ENCODE data around the gene RPS27L. TPM values are rescaled to one million over a fixed set of nuclear protein-coding genes. Genes with fewer than 3 reads are reported as not detected.

Gene RPS27L
- total RNA-seq: 100 to 1,000 TPM; 159 to 233 TPM

GRCh38 chr15:63157118-63157843 is at the start of gene RPS27L:
Gene RPS27L (minus strand): TSS chr15:63157477. CDS start chr15:63157405, 72 bp downstream.

DNA sequence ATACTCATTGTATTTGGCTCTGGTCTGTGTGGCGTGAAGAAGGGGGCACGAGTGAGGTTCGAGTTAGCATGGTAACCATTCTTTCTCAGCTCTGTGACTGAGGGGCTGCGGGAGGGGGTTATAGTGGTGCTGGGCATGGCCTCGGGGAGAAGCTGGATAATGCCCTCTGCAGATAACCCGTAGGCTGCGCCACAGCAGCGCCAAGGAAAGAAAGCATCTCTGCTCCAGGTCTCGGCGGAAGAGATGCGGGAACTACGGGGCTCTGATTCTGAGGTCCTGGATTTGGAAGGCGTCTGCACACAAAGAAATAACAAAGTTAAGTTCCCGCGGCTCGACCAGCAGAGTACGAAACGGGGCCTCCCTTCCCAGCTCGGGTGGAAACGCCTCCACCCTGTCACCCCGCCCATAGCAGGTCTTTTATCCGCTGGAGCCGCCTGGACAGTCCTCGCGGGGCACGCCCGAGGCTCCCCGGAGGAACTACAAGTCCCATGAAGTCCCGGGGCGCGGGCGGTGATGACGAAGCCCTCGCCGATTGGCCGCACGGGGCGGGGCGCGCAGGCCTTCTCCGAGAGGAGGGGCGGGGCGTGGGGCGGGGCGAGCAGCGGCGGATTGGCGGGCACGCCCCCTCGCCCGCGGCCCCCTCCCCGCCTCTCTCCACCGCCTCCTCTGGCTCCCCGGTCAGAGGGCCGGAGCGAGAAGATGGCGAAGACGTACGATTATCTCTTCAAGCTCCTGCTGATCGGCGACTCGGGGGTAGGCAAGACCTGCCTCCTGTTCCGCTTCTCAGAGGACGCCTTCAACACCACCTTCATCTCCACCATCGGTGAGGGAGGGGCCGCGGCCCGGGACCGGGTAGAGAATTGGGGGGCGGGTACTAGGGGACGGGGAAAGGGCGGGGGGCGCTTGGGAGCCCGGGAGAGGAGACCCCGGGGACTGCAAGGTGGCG is 31.9 kb upstream of the RPS27L start, which contains the start of gene RAB8B:
RAB8B (plus strand) TSS at position 681 of the 946 bp plus-strand sequence; CDS start at position 700, 19 bp downstream.

DNA sequence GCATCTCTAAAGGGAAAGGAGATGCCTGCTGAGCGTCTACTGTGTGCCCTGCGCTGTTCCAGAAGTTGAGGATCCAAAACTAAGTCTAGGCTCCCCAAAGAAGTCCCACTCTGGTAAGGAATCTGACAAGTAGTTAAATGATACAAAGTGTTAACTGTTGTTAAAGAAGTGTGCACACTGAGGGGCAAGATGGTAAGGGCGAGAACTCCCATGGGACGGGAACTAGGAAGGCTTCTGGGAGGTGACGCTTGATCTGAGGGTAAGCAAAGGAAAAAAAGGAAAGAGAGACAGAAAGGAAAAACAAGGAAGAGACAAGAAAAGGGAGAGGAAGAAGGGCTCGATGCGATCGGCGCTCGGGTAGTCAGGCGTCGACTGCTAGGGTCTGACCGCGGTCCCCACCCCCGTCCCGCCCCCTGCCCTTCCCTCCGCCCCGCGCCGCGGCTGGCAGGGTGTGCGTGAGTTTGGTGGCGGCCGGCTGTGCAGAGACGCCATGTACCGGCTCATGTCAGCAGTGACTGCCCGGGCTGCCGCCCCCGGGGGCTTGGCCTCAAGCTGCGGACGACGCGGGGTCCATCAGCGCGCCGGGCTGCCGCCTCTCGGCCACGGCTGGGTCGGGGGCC is 35.8 kb downstream of the RPS27L start, which contains the start of gene LACTB:
LACTB (plus strand) TSS at position 480 of the 620 bp plus-strand sequence; CDS start at position 491, 11 bp downstream.

Other genes with a start within 250 kb of the RPS27L start
- 10 to 100 TPM; 32.0 to 49.3 TPM for gene TPM1, start 114.7 kb downstream of the RPS27L start, total RNA-seq
- gene LACTB, start 35.6 kb downstream of the RPS27L start, total RNA-seq: 10 to 100 TPM; 24.8 to 26.0 TPM
- gene RAB8B, start 32.1 kb upstream of the RPS27L start, total RNA-seq: 100 to 1,000 TPM in 1 of 2 donors, 10 to 100 TPM in 1; 57.5 to 123 TPM
- gene APH1B, start 120.1 kb upstream of the RPS27L start, total RNA-seq: 10 to 100 TPM; 39.3 to 43.7 TPM
- 1 to 10 TPM; 2.4 to 2.7 TPM for gene CA12, start 224.4 kb upstream of the RPS27L start, total RNA-seq